Prostate gland (tissue), 2 donors: ENCODE results near the gene SGPP1. TPM values are rescaled to one million over a fixed set of nuclear protein-coding genes. Genes with fewer than 3 reads are reported as not detected.

ENCODE experiments used
- DNase-seq: peaks from one replicate; pipeline ENCODE4 v3.0.0-alpha.2; 2019; ENCODE audit warnings: low spot score
- H3K27ac ChIP-seq, 2 donors: fragments of 200-600 bp; sonication (generic); 2 replicates each; pipeline ENCODE4 v1.5.1; 2017 to 2019
- H3K27me3 ChIP-seq: fragments of 200-600 bp; sonication (generic); replicated peaks from 2 replicates; pipeline ENCODE4 v1.5.1; 2019; ENCODE audit not compliant: insufficient read depth
- H3K36me3 ChIP-seq, 2 donors: fragments of 200-600 bp; sonication (generic); 1 replicate in 1 of 2; 2 replicates in 1 of 2; pipeline versions ENCODE4 v1.5.1 to v1.8.1; 2017 to 2019
- H3K4me1 ChIP-seq: fragments of 200-600 bp; sonication (generic); replicated peaks from 2 replicates; pipeline ENCODE4 v1.5.1; 2019
- H3K4me3 ChIP-seq, 2 donors: fragments of 200-600 bp; sonication (generic); 2 replicates each; pipeline ENCODE4 v1.5.1; 2017 to 2019
- H3K9me3 ChIP-seq: fragments of 200-600 bp; sonication (generic); 2 replicates; pipeline ENCODE4 v1.5.1; 2017
- POLR2A ChIP-seq: fragments of 450-650 bp; IDR thresholded peaks from one replicate; pipeline ENCODE4 v1.6.1; 2016; ENCODE audit warnings: antibody characterized with exemption, mild to moderate bottlenecking
- POLR2AphosphoS5 ChIP-seq: sonication (generic); formaldehyde crosslinking; IDR thresholded peaks from one replicate; pipeline ENCODE4 v1.6.1; 2017; ENCODE audit warnings: antibody characterized with exemption
- WGBS: methylation state at CpG from one replicate; pipeline ENCODE4 v1.1.5; 2018; 5-methylcytosine and 5-hydroxymethylcytosine counted together
- intact Hi-C: fragments of 100-400 bp; cut with DNase I; formaldehyde crosslinking; loops from one replicate; pipeline ENCODE4 v1.14.2; 2022
- total RNA-seq, 2 donors: library from RNA; depleted of rRNA; stranded (reverse); fragments of >200 nt; gene quantifications; one replicate each; pipeline ENCODE4 v1.1.0, GENCODE V29; 2016
- TF ChIP-seq, protein P1 (sequence below), 4 experiments: fragments of 200-600 bp in 2 of 4; fragments of 450-650 bp in 2 of 4; sonication (generic) in 2 of 4; IDR thresholded peaks; 1 replicate in 3 of 4; 2 replicates in 1 of 4; pipeline ENCODE4 v1.5.1; 2016 to 2019; ENCODE audit warnings: antibody characterized with exemption in 4 of 4, mild to moderate bottlenecking in 2 of 4, moderate library complexity in 2 of 4

Gene SGPP1
- total RNA-seq, 2 donors from 2014 or later, result 19.7 to 37.5 TPM

DNA sequence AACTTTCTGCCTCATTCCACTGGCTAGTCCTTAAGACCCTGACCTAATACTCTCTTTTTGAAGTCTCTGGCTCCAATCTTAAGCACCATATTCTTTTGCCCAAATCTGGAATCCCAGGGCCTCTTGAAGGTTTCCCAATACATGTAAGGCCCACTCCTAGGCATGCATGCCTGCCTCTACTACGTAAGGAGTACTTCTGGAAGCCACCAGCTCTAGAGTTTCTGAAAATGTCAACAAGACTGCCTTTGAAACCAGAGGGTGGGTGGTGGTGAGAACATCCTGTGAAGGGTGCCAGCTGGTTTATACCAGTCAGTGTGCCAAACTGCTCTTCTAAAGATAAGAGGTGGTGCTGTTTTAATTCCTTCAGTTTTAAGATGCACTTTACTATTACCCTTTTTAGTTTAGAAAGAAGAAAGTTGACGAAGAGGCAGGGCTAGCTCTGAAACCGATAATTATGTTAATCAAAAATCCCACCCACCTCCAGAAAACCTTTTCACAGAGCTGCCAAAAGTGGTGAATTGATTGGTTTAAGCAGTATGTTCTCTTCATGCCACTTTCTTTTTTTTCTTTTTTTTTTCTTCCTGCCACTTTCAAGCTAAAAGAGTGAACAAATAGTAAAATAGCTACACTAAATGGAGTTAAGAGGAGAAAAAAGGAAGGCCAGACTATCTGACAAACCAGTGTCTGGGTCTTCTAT, 77.5 kb downstream of the SGPP1 start:
- no peaks in the 10 kb centered on the region for H3K9me3 ChIP-seq
- H3K27me3 ChIP-seq, result no peaks in the 10 kb centered on the region
- intact Hi-C loops, result no loop called here
- no peaks in the 10 kb centered on the region for H3K4me1 ChIP-seq
- no peak for DNase-seq
- no peak overlapping the region for H3K27ac ChIP-seq
- TF ChIP-seq, protein P1, sequence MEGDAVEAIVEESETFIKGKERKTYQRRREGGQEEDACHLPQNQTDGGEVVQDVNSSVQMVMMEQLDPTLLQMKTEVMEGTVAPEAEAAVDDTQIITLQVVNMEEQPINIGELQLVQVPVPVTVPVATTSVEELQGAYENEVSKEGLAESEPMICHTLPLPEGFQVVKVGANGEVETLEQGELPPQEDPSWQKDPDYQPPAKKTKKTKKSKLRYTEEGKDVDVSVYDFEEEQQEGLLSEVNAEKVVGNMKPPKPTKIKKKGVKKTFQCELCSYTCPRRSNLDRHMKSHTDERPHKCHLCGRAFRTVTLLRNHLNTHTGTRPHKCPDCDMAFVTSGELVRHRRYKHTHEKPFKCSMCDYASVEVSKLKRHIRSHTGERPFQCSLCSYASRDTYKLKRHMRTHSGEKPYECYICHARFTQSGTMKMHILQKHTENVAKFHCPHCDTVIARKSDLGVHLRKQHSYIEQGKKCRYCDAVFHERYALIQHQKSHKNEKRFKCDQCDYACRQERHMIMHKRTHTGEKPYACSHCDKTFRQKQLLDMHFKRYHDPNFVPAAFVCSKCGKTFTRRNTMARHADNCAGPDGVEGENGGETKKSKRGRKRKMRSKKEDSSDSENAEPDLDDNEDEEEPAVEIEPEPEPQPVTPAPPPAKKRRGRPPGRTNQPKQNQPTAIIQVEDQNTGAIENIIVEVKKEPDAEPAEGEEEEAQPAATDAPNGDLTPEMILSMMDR (IDR thresholded peaks at IDR 0.05), result no peak
- TF ChIP-seq POLR2A (no peak), POLR2AphosphoS5 (no peak)
- 82% methylated on average over 3 of the region's 3 CpGs for WGBS
- no peaks in the 10 kb centered on the region for H3K36me3 ChIP-seq
- no peak overlapping the region for H3K4me3 ChIP-seq

DNA sequence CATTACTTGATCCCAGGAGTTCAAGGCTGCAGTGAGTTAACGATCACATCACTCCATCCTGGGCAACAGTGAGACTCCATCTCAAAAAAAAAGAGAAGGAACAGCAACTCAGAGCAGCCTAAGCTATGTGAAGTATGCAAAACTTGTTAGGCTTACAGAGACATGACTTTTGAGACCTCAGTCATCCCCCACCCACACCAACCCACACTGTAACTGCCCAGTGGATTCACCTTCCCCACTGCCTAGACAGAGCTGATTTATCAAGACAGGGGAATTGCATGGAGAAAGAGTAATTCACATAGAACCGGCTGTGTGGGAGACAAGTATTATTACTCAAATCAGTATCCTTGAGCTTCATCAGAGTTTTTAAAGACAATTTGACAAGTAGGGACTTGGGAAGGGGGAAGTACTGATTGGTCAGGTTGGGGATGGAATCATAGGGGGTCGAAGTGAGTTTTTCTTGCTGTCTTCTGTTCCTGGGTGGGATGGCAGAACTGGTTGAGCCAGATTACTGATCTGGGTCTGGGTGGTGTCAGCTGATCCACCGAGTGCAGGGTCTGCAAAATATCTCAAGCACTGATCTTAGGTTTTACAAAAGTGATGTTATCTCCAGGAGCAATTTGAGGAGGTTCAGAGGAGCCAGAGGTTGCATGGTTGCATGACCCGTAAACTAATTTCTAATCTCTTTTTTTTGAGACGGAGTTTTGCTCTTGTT, 80.0 kb downstream of the SGPP1 start:
- no peaks in the 10 kb centered on the region for H3K36me3 ChIP-seq
- TF ChIP-seq POLR2AphosphoS5 (no peak), POLR2A (no peak)
- TF ChIP-seq, protein P1 (IDR thresholded peaks at IDR 0.05), result no peak
- no peak overlapping the region for H3K4me3 ChIP-seq
- H3K4me1 ChIP-seq, result peaks cover 2% of the 10 kb centered on the region
- no peak for DNase-seq
- 65% methylated on average over 6 of the region's 6 CpGs for WGBS
- intact Hi-C loops, result no loop called here
- H3K27ac ChIP-seq, result no peak overlapping the region
- H3K9me3 ChIP-seq, result no peaks in the 10 kb centered on the region
- no peaks in the 10 kb centered on the region for H3K27me3 ChIP-seq

DNA sequence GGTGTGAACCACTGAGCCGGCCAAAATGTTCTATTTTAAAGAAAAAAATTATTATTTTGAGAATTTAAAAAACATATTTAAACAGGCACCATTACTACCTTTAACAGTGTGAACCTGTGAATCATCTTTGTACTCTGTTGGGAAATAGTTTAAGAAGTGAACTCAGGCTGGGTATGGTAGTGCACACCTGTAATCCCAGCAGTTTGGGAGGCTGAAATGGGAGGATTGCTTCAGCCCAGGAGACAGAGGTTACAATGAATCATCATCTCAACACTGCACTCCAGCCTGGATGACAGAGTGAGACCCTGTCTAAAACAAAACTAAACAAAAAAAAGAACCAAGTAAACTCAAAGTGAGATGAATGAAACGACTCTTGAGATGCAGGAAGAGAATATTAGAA, 83.1 kb downstream of the SGPP1 start:
- Histone ChIP-seq H3K27ac (no peak overlapping the region), H3K4me3 (no peak overlapping the region), H3K27me3 (no peaks in the 10 kb centered on the region), H3K4me1 (peaks cover 2% of the 10 kb centered on the region), H3K9me3 (no peaks in the 10 kb centered on the region), H3K36me3 (no peaks in the 10 kb centered on the region)
- no peak for TF ChIP-seq POLR2AphosphoS5
- TF ChIP-seq, protein P1 (IDR thresholded peaks at IDR 0.05), result no peak
- TF ChIP-seq POLR2A, result no peak
- intact Hi-C loops, result loop anchor here (5.0 kb wide), 3 partner anchors 83 to 252 kb away; partner anchors contain the start of genes PPP2R5E and SGPP1
- DNase-seq, result no peak
- 86% methylated on average over 2 of the region's 2 CpGs for WGBS

DNA sequence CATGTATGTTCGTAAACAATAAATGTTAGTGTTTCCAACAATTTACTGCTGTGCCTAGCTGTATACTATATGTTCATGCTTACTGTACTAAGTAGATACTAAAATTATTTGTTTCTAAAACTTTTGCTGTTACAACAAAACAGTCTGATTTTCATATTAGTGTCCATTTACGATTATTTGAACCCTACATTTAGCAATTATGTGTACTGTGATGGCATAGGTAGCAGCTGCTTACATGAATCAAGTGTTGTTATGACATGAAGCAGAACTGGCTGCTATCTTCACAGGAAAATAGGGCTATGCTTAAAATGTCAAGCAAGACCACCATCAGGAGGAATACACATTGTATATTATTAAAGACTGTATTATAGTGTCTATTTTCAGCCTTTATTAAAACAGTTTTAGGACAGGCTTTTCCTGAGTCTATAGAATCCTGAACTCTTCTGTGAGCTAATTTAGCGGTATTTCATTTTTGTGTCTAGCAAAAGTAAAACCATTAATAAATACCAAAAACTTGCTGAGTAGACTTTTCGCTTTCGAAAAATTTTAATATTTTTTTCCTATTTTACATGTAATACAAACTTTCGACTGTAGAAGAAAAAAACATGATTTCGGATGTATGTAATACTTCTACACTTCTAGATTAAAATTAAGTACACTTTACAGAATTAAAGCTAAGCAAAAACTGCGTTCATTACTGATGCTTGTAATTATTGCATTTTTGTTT, 85.0 kb downstream of the SGPP1 start:
- Histone ChIP-seq H3K9me3 (no peaks in the 10 kb centered on the region), H3K27me3 (no peaks in the 10 kb centered on the region), H3K36me3 (no peaks in the 10 kb centered on the region), H3K4me3 (peak overlapping the region; percentile 49 to 53), H3K27ac (peak overlapping the region; percentile 95 to 96), H3K4me1 (peaks cover 2% of the 10 kb centered on the region)
- intact Hi-C loops, result loop anchor here (5.0 kb wide), 3 partner anchors 84 to 251 kb away; partner anchors contain the start of genes PPP2R5E and SGPP1
- 68% methylated on average over 8 of the region's 8 CpGs for WGBS
- TF ChIP-seq POLR2A (no peak), POLR2AphosphoS5 (no peak)
- TF ChIP-seq, protein P1 (IDR thresholded peaks at IDR 0.05), result no peak
- no peak for DNase-seq
